A673 (cell line): ENCODE data around the gene GALNTL6. TPM values are rescaled to one million over a fixed set of nuclear protein-coding genes. Genes with fewer than 3 reads are reported as not detected.

Experiments
- BruUV-seq: library from RNA; stranded (reverse); fragments of 400-500 nt; replicated peaks from 2 replicates; lab custom pipeline; 2021; lab: Mats Ljungman, UMichigan
- CTCF ChIA-PET: fragments of 300-600 bp; sonication (Branson Sonifier 250); formaldehyde crosslinking; loops from one replicate; lab custom pipeline; 2022; ENCODE audit warnings: antibody characterized with exemption; lab: Charles Lee
- POLR2A ChIA-PET: fragments of 300-600 bp; sonication (Branson Sonifier 250); formaldehyde crosslinking; loops from one replicate; lab custom pipeline; 2022; ENCODE audit warnings: antibody characterized with exemption; ENCODE audit not compliant: low non-redundant PET; lab: Charles Lee
- DNase-seq: peaks from one replicate; pipeline ENCODE4 v3.0.0-alpha.2; 2015; ENCODE audit warnings: low spot score
- H3K27ac ChIP-seq: fragments of 200-600 bp; sonication (generic); 2 replicates; pipeline ENCODE4 v1.5.1; 2016; ENCODE audit warnings: mixed run types, low read depth, mild to moderate bottlenecking, mixed read lengths, antibody characterized with exemption, low read length; ENCODE audit not compliant: poor library complexity, severe bottlenecking
- H3K27me3 ChIP-seq: fragments of 200-600 bp; sonication (generic); replicated peaks from 2 replicates; pipeline ENCODE4 v1.6.1; 2017; ENCODE audit warnings: mixed run types, low read depth, mild to moderate bottlenecking, mixed read lengths, antibody characterized with exemption, low read length; ENCODE audit not compliant: insufficient read depth, poor library complexity
- H3K36me3 ChIP-seq: fragments of 200-600 bp; sonication (generic); 2 replicates; pipeline ENCODE4 v1.6.1; 2016; ENCODE audit warnings: mixed run types, mild to moderate bottlenecking, mixed read lengths, antibody characterized with exemption, low read length; ENCODE audit not compliant: insufficient read depth, poor library complexity, severe bottlenecking
- H3K4me1 ChIP-seq: fragments of 200-600 bp; sonication (generic); 2 replicates; pipeline ENCODE4 v1.6.1; 2017; ENCODE audit warnings: mixed run types, mild to moderate bottlenecking, mixed read lengths, antibody characterized with exemption, low read length; ENCODE audit not compliant: insufficient read depth, poor library complexity, severe bottlenecking
- H3K4me3 ChIP-seq: fragments of 200-600 bp; sonication (generic); 2 replicates; pipeline ENCODE4 v1.5.1; 2016; ENCODE audit warnings: low read depth, mixed run types, mild to moderate bottlenecking, mixed read lengths, low read length; ENCODE audit not compliant: poor library complexity, severe bottlenecking
- H3K9me3 ChIP-seq: fragments of 200-600 bp; sonication (generic); 2 replicates; pipeline ENCODE4 v1.6.1; 2016; ENCODE audit warnings: mixed run types, low read depth, mild to moderate bottlenecking, mixed read lengths, antibody characterized with exemption, low read length; ENCODE audit not compliant: poor library complexity, severe bottlenecking
- EZH2 ChIP-seq: fragments of 200-600 bp; sonication (generic); IDR thresholded peaks from 2 replicates; pipeline ENCODE4 v1.6.1; 2017; ENCODE audit warnings: borderline replicate concordance, low read depth, mild to moderate bottlenecking, mixed read lengths, antibody characterized with exemption, low read length; ENCODE audit not compliant: poor library complexity, severe bottlenecking
- intact Hi-C: fragments of 100-400 bp; cut with micrococcal nuclease; formaldehyde crosslinking; loops from one replicate; pipeline ENCODE4 v1.10.0; 2022; ENCODE audit not compliant: unreplicated experiment
- total RNA-seq: library from RNA; stranded (reverse); gene quantifications from 2 replicates; pipeline ENCODE4 v1.2.3, GENCODE V29; 2021
- TF ChIP-seq, protein P1 (sequence below): fragments of 300-800, 200-600 bp; sonication (generic); conservative IDR thresholded peaks from 2 replicates; pipeline ENCODE4 v1.5.1; 2017; ENCODE audit warnings: low read depth, mild to moderate bottlenecking, antibody characterized with exemption, low read length, moderate library complexity, mixed read lengths

The GALNTL6 gene
- total RNA-seq, 1 experiment from 2014 or later, result 0.30 TPM

DNA sequence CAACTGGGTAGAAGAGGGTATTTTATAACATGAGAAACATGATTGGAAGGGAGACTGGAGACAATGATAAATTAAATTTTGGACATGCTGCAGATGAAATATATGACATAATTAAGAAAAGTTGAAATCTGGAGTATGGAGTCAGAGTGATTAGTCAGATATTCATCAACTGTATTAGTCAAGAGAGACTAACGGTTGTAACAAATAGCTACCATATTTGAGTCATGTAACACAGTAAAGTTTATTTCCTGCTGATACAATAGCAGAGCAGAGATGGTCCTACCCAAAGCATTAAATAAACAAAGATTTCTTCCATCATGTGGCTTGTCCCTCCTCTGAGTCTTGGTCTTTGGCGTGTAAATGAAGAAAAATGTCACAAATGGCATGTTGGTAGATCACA is 321.3 kb downstream of the GALNTL6 start:
- POLR2A ChIA-PET, result no interaction called here
- no peak overlapping the region for H3K27ac ChIP-seq
- no peak overlapping the region for H3K4me3 ChIP-seq
- H3K27me3 ChIP-seq, result no peaks in the 10 kb centered on the region
- no peaks in the 10 kb centered on the region for H3K9me3 ChIP-seq
- CTCF ChIA-PET, result no interaction called here
- DNase-seq, result no peak
- intact Hi-C loops, result no loop called here
- no peak for TF ChIP-seq EZH2
- TF ChIP-seq, protein P1, sequence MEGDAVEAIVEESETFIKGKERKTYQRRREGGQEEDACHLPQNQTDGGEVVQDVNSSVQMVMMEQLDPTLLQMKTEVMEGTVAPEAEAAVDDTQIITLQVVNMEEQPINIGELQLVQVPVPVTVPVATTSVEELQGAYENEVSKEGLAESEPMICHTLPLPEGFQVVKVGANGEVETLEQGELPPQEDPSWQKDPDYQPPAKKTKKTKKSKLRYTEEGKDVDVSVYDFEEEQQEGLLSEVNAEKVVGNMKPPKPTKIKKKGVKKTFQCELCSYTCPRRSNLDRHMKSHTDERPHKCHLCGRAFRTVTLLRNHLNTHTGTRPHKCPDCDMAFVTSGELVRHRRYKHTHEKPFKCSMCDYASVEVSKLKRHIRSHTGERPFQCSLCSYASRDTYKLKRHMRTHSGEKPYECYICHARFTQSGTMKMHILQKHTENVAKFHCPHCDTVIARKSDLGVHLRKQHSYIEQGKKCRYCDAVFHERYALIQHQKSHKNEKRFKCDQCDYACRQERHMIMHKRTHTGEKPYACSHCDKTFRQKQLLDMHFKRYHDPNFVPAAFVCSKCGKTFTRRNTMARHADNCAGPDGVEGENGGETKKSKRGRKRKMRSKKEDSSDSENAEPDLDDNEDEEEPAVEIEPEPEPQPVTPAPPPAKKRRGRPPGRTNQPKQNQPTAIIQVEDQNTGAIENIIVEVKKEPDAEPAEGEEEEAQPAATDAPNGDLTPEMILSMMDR, result no peak
- H3K36me3 ChIP-seq, result no peaks in the 10 kb centered on the region
- H3K4me1 ChIP-seq, result no peaks in the 10 kb centered on the region
- no TSS peak for BruUV-seq

DNA sequence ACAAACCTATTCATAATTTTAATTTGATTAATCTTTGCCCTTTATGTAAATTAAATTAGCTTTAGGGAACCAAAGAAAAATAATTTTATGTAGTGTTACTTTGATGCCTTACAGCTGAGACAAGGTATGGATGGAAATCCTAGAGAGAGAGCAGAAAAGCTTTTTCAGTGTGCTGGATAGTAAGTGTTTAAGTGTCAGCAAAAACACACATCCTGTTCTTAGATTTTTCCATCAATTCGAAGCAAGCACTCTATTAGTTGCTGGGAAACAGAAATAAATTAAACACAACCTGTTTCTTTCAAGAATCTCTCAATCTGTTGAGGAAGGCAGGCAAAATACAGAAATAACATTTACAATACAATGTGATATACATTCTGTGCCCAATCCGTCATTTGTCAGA is 327.8 kb downstream of the GALNTL6 start:
- BruUV-seq, result no TSS peak
- Histone ChIP-seq H3K4me3 (no peak overlapping the region), H3K36me3 (no peaks in the 10 kb centered on the region), H3K9me3 (no peaks in the 10 kb centered on the region), H3K27ac (no peak overlapping the region), H3K27me3 (no peaks in the 10 kb centered on the region), H3K4me1 (no peaks in the 10 kb centered on the region)
- DNase-seq, result no peak
- ChIA-PET POLR2A (interaction anchor here (0.7 kb wide), 1 partner anchor 1365 kb away, joined by 3 read pairs; no protein-coding TSS in a partner anchor), CTCF (no interaction called here)
- TF ChIP-seq EZH2, result no peak
- TF ChIP-seq, protein P1, result no peak
- intact Hi-C loops, result no loop called here

DNA sequence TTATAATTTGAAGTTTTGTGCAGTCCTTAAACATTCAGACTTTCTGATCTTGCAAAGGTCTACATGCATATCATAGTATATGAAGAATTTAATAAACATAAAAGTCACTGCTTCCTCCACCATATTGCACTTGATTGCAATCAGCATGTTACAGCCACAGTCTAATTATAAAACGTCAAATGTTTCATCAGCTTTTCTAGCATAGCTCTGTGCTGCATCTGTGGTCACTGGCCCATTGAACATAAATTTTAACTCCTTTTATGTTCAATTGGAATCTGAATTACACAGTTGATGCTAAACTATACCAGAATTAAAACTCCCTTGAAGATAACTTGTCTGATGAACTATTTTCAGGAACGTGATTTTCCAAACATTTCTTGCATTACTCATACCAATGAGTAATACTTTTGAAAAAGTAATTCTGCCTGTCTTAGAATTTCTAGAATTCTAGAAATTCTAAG is 329.1 kb downstream of the GALNTL6 start:
- H3K4me3 ChIP-seq, result no peak overlapping the region
- CTCF ChIA-PET, result no interaction called here
- no peak overlapping the region for H3K27ac ChIP-seq
- H3K9me3 ChIP-seq, result no peaks in the 10 kb centered on the region
- no peaks in the 10 kb centered on the region for H3K36me3 ChIP-seq
- no TSS peak for BruUV-seq
- peak; percentile 1 for DNase-seq
- no peaks in the 10 kb centered on the region for H3K4me1 ChIP-seq
- TF ChIP-seq, protein P1, result no peak
- no peak for TF ChIP-seq EZH2
- no peaks in the 10 kb centered on the region for H3K27me3 ChIP-seq
- intact Hi-C loops, result no loop called here
- POLR2A ChIA-PET, result no interaction called here
